NCI-H82 (cell line): ENCODE results near the gene OR7A17.

Source experiments
- DNase-seq: peaks from one replicate; lab custom pipeline; 2025; lab: John Stamatoyannopoulos, UW

Gene OR7A17

GRCh38 chr19:14886032-14886431, at the start of gene OR7A17:
TSS of gene OR7A17 (minus strand) at chr19:14886132. CDS start at chr19:14881355, 4,777 bp downstream.
- DNase-seq = no peak

GRCh38 chr19:14933506-14933905, 47.6 kb upstream of the OR7A17 start:
- no peak for DNase-seq

GRCh38 chr19:14916848-14917247, 30.9 kb upstream of the OR7A17 start:
- peak; percentile 37 for DNase-seq

- DNase-seq = peak; percentile 65
Measured at GRCh38 chr19:14915116-14915515, 29.2 kb upstream of the OR7A17 start.

GRCh38 chr19:14906711-14907110, 20.8 kb upstream of the OR7A17 start:
- no peak for DNase-seq

GRCh38 chr19:14901675-14902260, 15.8 kb upstream of the OR7A17 start:
- DNase-seq = no peak

- no peak for DNase-seq
Measured at GRCh38 chr19:14890643-14891379, 4.9 kb upstream of the OR7A17 start.

GRCh38 chr19:14889994-14890642, 4.2 kb upstream of the OR7A17 start:
- DNase-seq = no peak

GRCh38 chr19:14871619-14872230, 14.2 kb downstream of the OR7A17 start:
- DNase-seq = peak; percentile 31

- no peak for DNase-seq
Measured at GRCh38 chr19:14868497-14868896, 17.4 kb downstream of the OR7A17 start.

- no peak for DNase-seq
Measured at GRCh38 chr19:14848822-14849221, 37.1 kb downstream of the OR7A17 start, which contains the start of gene OR7A10. TSS of gene OR7A10 (minus strand) at chr19:14848922. CDS start at chr19:14841877, 7,045 bp downstream.

GRCh38 chr19:14843578-14843977, 42.4 kb downstream of the OR7A17 start:
- DNase-seq = no peak

- DNase-seq = no peak
Measured at GRCh38 chr19:14843169-14843568, 42.8 kb downstream of the OR7A17 start.

GRCh38 chr19:14840206-14840605, 45.7 kb downstream of the OR7A17 start:
- DNase-seq = no peak

- peak; percentile 17 for DNase-seq
Measured at GRCh38 chr19:14837391-14837790, 48.5 kb downstream of the OR7A17 start.

GRCh38 chr19:14835011-14835410, 50.9 kb downstream of the OR7A17 start, which contains the start of the genes OR7A5 and OR7C1:
TSS of gene OR7A5 (minus strand) at chr19:14835185. CDS start at chr19:14828241, 6,944 bp downstream.
TSS of gene OR7C1 (minus strand) at chr19:14835185. CDS start at chr19:14800136, 35,049 bp downstream.
- no peak for DNase-seq

GRCh38 chr19:14830702-14831101, 55.2 kb downstream of the OR7A17 start:
- no peak for DNase-seq
